HG03139 (cell line): ENCODE results near the gene SKI.

Experiments used
- ATAC-seq: cut with Tn5 transposase; IDR thresholded peaks from one replicate; pipeline ENCODE4 v1.9.1; 2021; ENCODE audit not compliant: unreplicated experiment

The SKI gene

GRCh38 chr1:2348346-2349325 lies 120.5 kb downstream of the SKI start:
- no peak for ATAC-seq

GRCh38 chr1:2349806-2350205 lies 121.7 kb downstream of the SKI start:
- ATAC-seq = no peak

- ATAC-seq = no peak
Observed at GRCh38 chr1:2350501-2350900, 122.4 kb downstream of the SKI start.

- ATAC-seq = no peak
Observed at GRCh38 chr1:2350911-2351655, 123.0 kb downstream of the SKI start.

GRCh38 chr1:2351723-2352122 lies 123.6 kb downstream of the SKI start:
- no peak for ATAC-seq

- no peak for ATAC-seq
Observed at GRCh38 chr1:2352341-2352896, 124.3 kb downstream of the SKI start.

- no peak for ATAC-seq
Observed at GRCh38 chr1:2352897-2353550, 124.9 kb downstream of the SKI start.

- no peak for ATAC-seq
Observed at GRCh38 chr1:2353551-2354438, 125.7 kb downstream of the SKI start.

GRCh38 chr1:2354511-2355372 lies 126.6 kb downstream of the SKI start:
- no peak for ATAC-seq

GRCh38 chr1:2355373-2356261 lies 127.5 kb downstream of the SKI start:
- no peak for ATAC-seq

- ATAC-seq = no peak
Observed at GRCh38 chr1:2356401-2356800, 128.3 kb downstream of the SKI start.

- ATAC-seq = no peak
Observed at GRCh38 chr1:2356911-2357845, 129.1 kb downstream of the SKI start.

GRCh38 chr1:2358072-2358471 lies 130.0 kb downstream of the SKI start:
- ATAC-seq = no peak

GRCh38 chr1:2358651-2359640 lies 130.8 kb downstream of the SKI start:
- ATAC-seq = no peak
